ENCODE data around the gene MIS12.

- TF ChIP-seq, protein P1, sequence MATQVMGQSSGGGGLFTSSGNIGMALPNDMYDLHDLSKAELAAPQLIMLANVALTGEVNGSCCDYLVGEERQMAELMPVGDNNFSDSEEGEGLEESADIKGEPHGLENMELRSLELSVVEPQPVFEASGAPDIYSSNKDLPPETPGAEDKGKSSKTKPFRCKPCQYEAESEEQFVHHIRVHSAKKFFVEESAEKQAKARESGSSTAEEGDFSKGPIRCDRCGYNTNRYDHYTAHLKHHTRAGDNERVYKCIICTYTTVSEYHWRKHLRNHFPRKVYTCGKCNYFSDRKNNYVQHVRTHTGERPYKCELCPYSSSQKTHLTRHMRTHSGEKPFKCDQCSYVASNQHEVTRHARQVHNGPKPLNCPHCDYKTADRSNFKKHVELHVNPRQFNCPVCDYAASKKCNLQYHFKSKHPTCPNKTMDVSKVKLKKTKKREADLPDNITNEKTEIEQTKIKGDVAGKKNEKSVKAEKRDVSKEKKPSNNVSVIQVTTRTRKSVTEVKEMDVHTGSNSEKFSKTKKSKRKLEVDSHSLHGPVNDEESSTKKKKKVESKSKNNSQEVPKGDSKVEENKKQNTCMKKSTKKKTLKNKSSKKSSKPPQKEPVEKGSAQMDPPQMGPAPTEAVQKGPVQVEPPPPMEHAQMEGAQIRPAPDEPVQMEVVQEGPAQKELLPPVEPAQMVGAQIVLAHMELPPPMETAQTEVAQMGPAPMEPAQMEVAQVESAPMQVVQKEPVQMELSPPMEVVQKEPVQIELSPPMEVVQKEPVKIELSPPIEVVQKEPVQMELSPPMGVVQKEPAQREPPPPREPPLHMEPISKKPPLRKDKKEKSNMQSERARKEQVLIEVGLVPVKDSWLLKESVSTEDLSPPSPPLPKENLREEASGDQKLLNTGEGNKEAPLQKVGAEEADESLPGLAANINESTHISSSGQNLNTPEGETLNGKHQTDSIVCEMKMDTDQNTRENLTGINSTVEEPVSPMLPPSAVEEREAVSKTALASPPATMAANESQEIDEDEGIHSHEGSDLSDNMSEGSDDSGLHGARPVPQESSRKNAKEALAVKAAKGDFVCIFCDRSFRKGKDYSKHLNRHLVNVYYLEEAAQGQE (IDR thresholded peaks at IDR 0.05; ENCODE audit: insufficient read depth in 1 of 2, low read depth in 2 of 2, low read length in 2 of 2) = no peak
- no peak for TF ChIP-seq POLR2AphosphoS5 (IDR thresholded peaks at IDR 0.05; ENCODE audit: low read depth, low read length)
- no peak for TF ChIP-seq FOXP2 (optimal IDR thresholded peaks at IDR 0.05; ENCODE audit: borderline replicate concordance, extremely low read depth, extremely low read length, insufficient read depth)
- TF ChIP-seq TAF1 (IDR thresholded peaks at IDR 0.05; ENCODE audit: borderline replicate concordance, insufficient read depth, low read length) = no peak
Measured at GRCh38 chr17:5473906-5474305, 12.5 kb upstream of the MIS12 start.
